Thyroid gland (tissue), 4 donors: ENCODE data around the gene C8A. TPM values are rescaled to one million over a fixed set of nuclear protein-coding genes. Genes with fewer than 3 reads are reported as not detected.

ENCODE experiments used
- DNase-seq, 2 donors: peaks; one replicate each; pipeline ENCODE4 v3.0.0-alpha.2; 2019
- H3K27ac ChIP-seq, 3 donors: fragments of 200-600 bp; sonication (generic); 1 replicate in 2 of 3; 2 replicates in 1 of 3; pipeline ENCODE4 v1.5.1; 2016 to 2019; ENCODE audit warnings: mild to moderate bottlenecking in 1 of 3, moderate library complexity in 1 of 3
- H3K27me3 ChIP-seq: fragments of 200-600 bp; sonication (generic); one replicate; pipeline ENCODE4 v1.5.1; 2019
- H3K36me3 ChIP-seq, 2 donors: fragments of 200-600 bp; sonication (generic); one replicate each; pipeline ENCODE4 v1.5.1; 2016 to 2019
- H3K4me1 ChIP-seq, 2 donors: fragments of 200-600 bp; sonication (generic); one replicate each; pipeline ENCODE4 v1.5.1; 2017 to 2019
- H3K4me3 ChIP-seq, 3 donors: fragments of 200-600 bp; sonication (generic); replicated peaks in 1 of 3; 1 replicate in 2 of 3; 2 replicates in 1 of 3; pipeline ENCODE4 v1.5.1; 2016; ENCODE audit warnings: mild to moderate bottlenecking in 1 of 3
- H3K9me3 ChIP-seq: fragments of 200-600 bp; sonication (generic); one replicate; pipeline ENCODE4 v1.5.1; 2017
- CTCF ChIP-seq, 6 experiments: fragments of 200-600 bp in 3 of 6; fragments of 450-650 bp in 3 of 6; sonication (generic) in 3 of 6; IDR thresholded peaks; one replicate each; pipeline ENCODE4 v1.5.1; 2016 to 2019; ENCODE audit warnings: antibody characterized with exemption in 6 of 6, mild to moderate bottlenecking in 2 of 6, inconsistent platforms in 1 of 6, moderate library complexity in 1 of 6
- POLR2A ChIP-seq, 2 donors: fragments of 450-650 bp; IDR thresholded peaks; one replicate each; pipeline ENCODE4 v1.6.1; 2017; ENCODE audit warnings: antibody characterized with exemption in 2 of 2, mild to moderate bottlenecking in 2 of 2, moderate library complexity in 1 of 2
- WGBS, 2 donors: methylation state at CpG; one replicate each; pipeline ENCODE4 v1.1.5; 2017; 5-methylcytosine and 5-hydroxymethylcytosine counted together
- intact Hi-C: fragments of 100-400 bp; cut with DNase I; formaldehyde crosslinking; loops from one replicate; pipeline ENCODE4 v1.15.1; 2023
- total RNA-seq, 4 donors: library from RNA; depleted of rRNA; stranded (reverse); fragments of >200 nt; gene quantifications; one replicate each; pipeline ENCODE4 v1.2.3, GENCODE V29; 2016

Gene C8A
- total RNA-seq, 4 donors from 2014 or later: not detected

DNA sequence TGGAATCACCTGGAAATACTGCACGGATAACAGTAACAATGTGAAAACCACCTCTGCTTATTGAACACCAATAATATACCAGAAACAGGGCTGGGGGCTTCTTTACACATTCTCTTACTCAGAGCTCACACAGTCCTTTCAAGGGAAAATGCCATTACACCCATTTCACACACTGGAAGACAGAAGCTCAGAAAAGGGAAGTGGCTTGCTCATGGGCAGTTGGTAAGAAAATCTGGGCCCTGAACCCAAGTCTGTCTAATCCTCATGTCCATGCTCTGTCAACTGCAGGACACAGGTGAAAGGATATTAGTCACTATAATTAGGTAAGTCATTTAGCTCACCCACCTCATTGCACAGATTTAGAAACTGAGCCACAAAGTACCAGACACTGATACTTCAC lies 18.6 kb downstream of the C8A start:
- no peak overlapping the region for H3K4me3 ChIP-seq
- H3K27ac ChIP-seq: no peak overlapping the region
- DNase-seq: no peak
- TF ChIP-seq POLR2A (IDR thresholded peaks at IDR 0.05) (no peak), CTCF (IDR thresholded peaks at IDR 0.05) (no peak)
- 89 to 93% methylated on average over 1 of the region's 1 CpG for WGBS, 2 donors
- intact Hi-C loops: no loop called here
- H3K4me1 ChIP-seq: no peaks in the 10 kb centered on the region
- H3K36me3 ChIP-seq: no peaks in the 10 kb centered on the region
- no peaks in the 10 kb centered on the region for H3K9me3 ChIP-seq
- no peaks in the 10 kb centered on the region for H3K27me3 ChIP-seq

- H3K4me3 ChIP-seq: no peak overlapping the region
- 74 to 83% methylated on average over 2 to 4 of the region's 4 CpGs for WGBS, 2 donors
- H3K27me3 ChIP-seq: no peaks in the 10 kb centered on the region
- H3K4me1 ChIP-seq: no peaks in the 10 kb centered on the region
- intact Hi-C loops: no loop called here
- no peaks in the 10 kb centered on the region for H3K9me3 ChIP-seq
- no peaks in the 10 kb centered on the region for H3K36me3 ChIP-seq
- no peak overlapping the region for H3K27ac ChIP-seq
- TF ChIP-seq POLR2A (IDR thresholded peaks at IDR 0.05) (no peak), CTCF (IDR thresholded peaks at IDR 0.05) (no peak)
- DNase-seq: no peak
Observed at GRCh38 chr1:56874689-56875088, 20.1 kb downstream of the C8A start.

- Histone ChIP-seq H3K9me3 (no peaks in the 10 kb centered on the region), H3K27me3 (no peaks in the 10 kb centered on the region), H3K4me3 (no peak overlapping the region), H3K4me1 (no peaks in the 10 kb centered on the region), H3K27ac (no peak overlapping the region), H3K36me3 (no peaks in the 10 kb centered on the region)
- DNase-seq: no peak
- WGBS, 2 donors: 68 to 76% methylated on average over 3 of the region's 3 CpGs
- TF ChIP-seq CTCF (IDR thresholded peaks at IDR 0.05) (no peak), POLR2A (IDR thresholded peaks at IDR 0.05) (no peak)
- intact Hi-C loops: no loop called here
Observed at GRCh38 chr1:56877973-56878372, 23.4 kb downstream of the C8A start.

- no peak for DNase-seq
- no peaks in the 10 kb centered on the region for H3K36me3 ChIP-seq
- no peak overlapping the region for H3K4me3 ChIP-seq
- no peak for TF ChIP-seq POLR2A (IDR thresholded peaks at IDR 0.05)
- TF ChIP-seq CTCF (IDR thresholded peaks at IDR 0.05): no peak
- no peaks in the 10 kb centered on the region for H3K4me1 ChIP-seq
- 77 to 79% methylated on average over 1 of the region's 1 CpG for WGBS, 2 donors
- no peaks in the 10 kb centered on the region for H3K27me3 ChIP-seq
- no peaks in the 10 kb centered on the region for H3K9me3 ChIP-seq
- no peak overlapping the region for H3K27ac ChIP-seq
- intact Hi-C loops: no loop called here
Observed at GRCh38 chr1:56880774-56881173, 26.2 kb downstream of the C8A start.

- no peaks in the 10 kb centered on the region for H3K27me3 ChIP-seq
- H3K4me1 ChIP-seq: no peaks in the 10 kb centered on the region
- H3K4me3 ChIP-seq: no peak overlapping the region
- intact Hi-C loops: no loop called here
- no peak for DNase-seq
- no peaks in the 10 kb centered on the region for H3K9me3 ChIP-seq
- 89 to 92% methylated on average over 6 of the region's 6 CpGs for WGBS, 2 donors
- no peak overlapping the region for H3K27ac ChIP-seq
- TF ChIP-seq POLR2A (IDR thresholded peaks at IDR 0.05): no peak
- no peak for TF ChIP-seq CTCF (IDR thresholded peaks at IDR 0.05)
- H3K36me3 ChIP-seq: no peaks in the 10 kb centered on the region
Observed at GRCh38 chr1:56881417-56881816, 26.8 kb downstream of the C8A start.
